ENCODE data around the gene NAGA. TPM values are rescaled to one million over a fixed set of nuclear protein-coding genes. Genes with fewer than 3 reads are reported as not detected.
"Not testable (repeated sequence)": the region's sequence is repeated elsewhere in the genome, so short reads cannot be mapped to it uniquely, and the experiment has no call there.

Gene NAGA
- total and polyA plus RNA-seq, 7 donors = 5.2 to 8.5 (median 7.3) TPM

- H3K27me3 ChIP-seq (ENCODE audit: insufficient read depth in 3 of 3, low read length in 2 of 3) = no peaks in the 10 kb centered on the region
- peaks cover 3% of the 10 kb centered on the region for H3K4me1 ChIP-seq
- H3K36me3 ChIP-seq (ENCODE audit: insufficient read depth in 1 of 2, low read depth in 1 of 2) = no peaks in the 10 kb centered on the region
- WGBS, 3 donors = 52 to 82% (median 58%) methylated on average over 4 of the region's 4 CpGs
- H3K4me3 ChIP-seq = no peak overlapping the region
- intact Hi-C loops (cut with DNase I) = loop anchor here (2.0 to 5.0 kb wide), 2 partner anchors 19 to 144 kb away; partner anchors contain the start of gene SEPTIN3 (in 1 of the 2)
- TF ChIP-seq CTCF (IDR thresholded peaks at IDR 0.05) = no peak
- no peak overlapping the region for H3K27ac ChIP-seq
- DNase-seq (no peak), ATAC-seq (no peak)
- no peaks in the 10 kb centered on the region for H3K9me3 ChIP-seq
Measured at GRCh38 chr22:42111798-42112197, 41.2 kb upstream of the NAGA start.

DNA sequence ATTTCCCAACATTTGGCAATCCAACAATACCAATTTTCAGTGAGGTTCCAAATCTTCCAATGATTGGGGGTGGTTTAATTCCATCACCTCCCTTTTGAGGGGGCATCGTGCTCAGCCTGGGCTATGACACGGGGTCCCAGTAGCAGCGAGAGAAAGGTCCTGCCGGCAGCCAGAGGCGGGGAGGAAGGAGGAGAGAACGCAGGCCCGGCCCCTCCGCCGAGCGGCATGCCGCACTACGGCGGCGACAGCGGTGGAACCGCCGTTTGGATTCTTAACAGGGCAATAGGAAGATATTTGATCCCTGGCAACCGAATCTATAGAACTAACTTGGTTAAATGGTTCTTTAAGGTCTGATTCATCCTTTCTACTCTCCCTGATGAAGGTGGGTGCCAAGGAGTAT, 38.2 kb upstream of the NAGA start:
- H3K4me1 ChIP-seq = no peaks in the 10 kb centered on the region
- intact Hi-C loops (cut with DNase I) = no loop called here
- H3K4me3 ChIP-seq = no peak overlapping the region
- ATAC-seq (no peak), DNase-seq (no peak)
- TF ChIP-seq CTCF (IDR thresholded peaks at IDR 0.05) = no peak
- H3K27ac ChIP-seq = no peak overlapping the region
- H3K36me3 ChIP-seq (ENCODE audit: insufficient read depth in 1 of 2, low read depth in 1 of 2) = no peaks in the 10 kb centered on the region
- no peaks in the 10 kb centered on the region for H3K27me3 ChIP-seq (ENCODE audit: insufficient read depth in 3 of 3, low read length in 2 of 3)
- H3K9me3 ChIP-seq = peaks cover 5% of the 10 kb centered on the region
- 71 to 76% (median 75%) methylated on average over 18 of the region's 18 CpGs for WGBS, 3 donors

DNA sequence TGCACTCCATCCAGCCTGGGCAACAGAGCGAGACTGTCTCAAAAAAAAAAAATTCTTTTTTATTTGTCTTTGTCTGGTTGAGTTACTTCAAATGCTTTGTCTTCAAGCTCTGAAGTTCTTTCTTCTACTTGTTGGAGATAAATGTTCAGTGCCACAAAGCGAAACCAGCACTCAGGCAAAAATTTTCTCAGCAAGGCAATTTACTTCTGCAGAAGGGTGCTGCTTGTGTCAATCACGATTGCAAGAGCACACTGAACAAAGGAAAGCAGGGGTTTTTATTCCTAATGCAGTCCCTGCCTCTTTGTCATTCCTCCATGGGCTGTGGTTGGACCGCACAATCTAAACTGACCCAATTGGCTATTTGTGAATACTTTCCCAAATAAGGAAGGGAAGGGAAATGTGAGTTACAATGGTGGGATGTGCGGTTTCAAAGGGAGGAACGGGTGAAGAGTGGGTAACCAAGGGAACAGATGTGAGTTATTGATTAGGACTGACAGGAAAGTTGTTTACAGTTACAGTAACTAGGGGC, 33.8 kb upstream of the NAGA start:
- H3K36me3 ChIP-seq (ENCODE audit: insufficient read depth in 1 of 2, low read depth in 1 of 2); DNase-seq; H3K27ac ChIP-seq; H3K4me3 ChIP-seq; ATAC-seq; H3K27me3 ChIP-seq (ENCODE audit: insufficient read depth in 3 of 3, low read length in 2 of 3); H3K4me1 ChIP-seq; intact Hi-C loops (cut with DNase I): not testable (repeated sequence)
- H3K9me3 ChIP-seq = peaks cover 19% of the 10 kb centered on the region
- WGBS, 3 donors = 94 to 97% (median 96%) methylated on average over 6 of the region's 6 CpGs

GRCh38 chr22:42101199-42101598, 30.6 kb upstream of the NAGA start:
- TF ChIP-seq CTCF (IDR thresholded peaks at IDR 0.05) = no peak
- 95 to 98% (median 97%) methylated on average over 3 of the region's 3 CpGs for WGBS, 3 donors
- peaks cover 0 to 5% of the 10 kb centered on the region in 2 donors for H3K36me3 ChIP-seq (ENCODE audit: insufficient read depth in 1 of 2, low read depth in 1 of 2)
- H3K4me3 ChIP-seq = no peak overlapping the region
- H3K27me3 ChIP-seq (ENCODE audit: insufficient read depth in 3 of 3, low read length in 2 of 3) = no peaks in the 10 kb centered on the region
- no peaks in the 10 kb centered on the region for H3K4me1 ChIP-seq
- ATAC-seq = no peak
- H3K27ac ChIP-seq = no peak overlapping the region
- H3K9me3 ChIP-seq = peaks cover 19% of the 10 kb centered on the region
- intact Hi-C loops (cut with DNase I) = no loop called here
- DNase-seq = no peak

DNA sequence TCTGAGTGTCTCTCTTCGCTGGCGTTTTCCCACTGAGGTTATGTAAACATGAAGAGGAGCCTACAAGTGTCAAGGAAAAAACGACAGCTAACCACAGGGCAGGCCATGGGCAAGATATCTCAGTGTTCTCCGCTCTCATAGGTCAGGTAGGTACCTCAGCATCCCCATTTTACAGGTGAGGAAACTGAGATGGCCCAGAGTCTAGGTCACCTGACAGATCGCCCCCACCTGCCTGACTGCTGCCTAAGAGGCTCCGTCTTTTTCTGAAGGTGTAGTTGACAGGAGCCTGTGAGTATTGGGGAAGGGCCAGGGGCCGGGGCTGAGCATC, 20.8 kb upstream of the NAGA start:
- Histone ChIP-seq H3K9me3 (no peaks in the 10 kb centered on the region), H3K4me3 (peak overlapping the region; percentile 93), H3K27me3 (ENCODE audit: insufficient read depth in 3 of 3, low read length in 2 of 3) (no peaks in the 10 kb centered on the region), H3K4me1 (peaks cover 22% of the 10 kb centered on the region), H3K27ac (peak overlapping the region; percentile 98), H3K36me3 (ENCODE audit: insufficient read depth in 1 of 2, low read depth in 1 of 2) (peaks cover 2 to 17% of the 10 kb centered on the region in 2 donors)
- 30 to 33% (median 32%) methylated on average over 7 of the region's 7 CpGs for WGBS, 3 donors
- no peak for TF ChIP-seq CTCF (IDR thresholded peaks at IDR 0.05)
- ATAC-seq (no peak), DNase-seq (no peak)
- intact Hi-C loops (cut with DNase I) = loop anchor here (2.0 to 5.0 kb wide), 2 partner anchors 345 to 346 kb away; no protein-coding TSS in a partner anchor
